ENCODE data around the gene KCNMA1.

Gene KCNMA1

GRCh38 chr10:77474386-77474785 lies 163.2 kb downstream of the KCNMA1 start:
- no peak for DNase-seq

GRCh38 chr10:77472146-77472545 lies 165.5 kb downstream of the KCNMA1 start:
- DNase-seq = no peak

- no peak for DNase-seq
Observed at GRCh38 chr10:77471069-77471536, 166.5 kb downstream of the KCNMA1 start.

GRCh38 chr10:77467422-77467963 lies 170.1 kb downstream of the KCNMA1 start:
- DNase-seq = no peak

- no peak for DNase-seq
Observed at GRCh38 chr10:77463967-77464745, 173.5 kb downstream of the KCNMA1 start.

- no peak for DNase-seq
Observed at GRCh38 chr10:77463499-77463898, 174.1 kb downstream of the KCNMA1 start.

- DNase-seq = no peak
Observed at GRCh38 chr10:77461636-77462296, 175.8 kb downstream of the KCNMA1 start.

GRCh38 chr10:77459905-77460304 lies 177.7 kb downstream of the KCNMA1 start:
- DNase-seq = no peak

- no peak for DNase-seq
Observed at GRCh38 chr10:77458986-77459590, 178.5 kb downstream of the KCNMA1 start.

- no peak for DNase-seq
Observed at GRCh38 chr10:77457721-77458120, 179.9 kb downstream of the KCNMA1 start.

GRCh38 chr10:77457266-77457665 lies 180.3 kb downstream of the KCNMA1 start:
- DNase-seq = no peak

- peak; percentile 69 for DNase-seq
Observed at GRCh38 chr10:77456414-77456813, 181.2 kb downstream of the KCNMA1 start.

GRCh38 chr10:77455561-77455960 lies 182.0 kb downstream of the KCNMA1 start:
- DNase-seq = no peak

GRCh38 chr10:77452952-77453564 lies 184.6 kb downstream of the KCNMA1 start:
- no peak for DNase-seq

- DNase-seq = no peak
Observed at GRCh38 chr10:77451886-77452285, 185.7 kb downstream of the KCNMA1 start.

- DNase-seq = no peak
Observed at GRCh38 chr10:77448226-77448625, 189.4 kb downstream of the KCNMA1 start.

- no peak for DNase-seq
Observed at GRCh38 chr10:77446700-77447099, 190.9 kb downstream of the KCNMA1 start.

GRCh38 chr10:77445547-77445946 lies 192.1 kb downstream of the KCNMA1 start:
- DNase-seq = no peak

GRCh38 chr10:77444041-77444440 lies 193.6 kb downstream of the KCNMA1 start:
- DNase-seq = no peak

GRCh38 chr10:77442699-77443189 lies 194.9 kb downstream of the KCNMA1 start:
- DNase-seq = peak; percentile 48

- DNase-seq = no peak
Observed at GRCh38 chr10:77441353-77442166, 196.0 kb downstream of the KCNMA1 start.
